Peyer's patch (tissue), 4 donors: ENCODE data around the gene SALL4. TPM values are rescaled to one million over a fixed set of nuclear protein-coding genes. Genes with fewer than 3 reads are reported as not detected.

Experiments used
- DNase-seq, 3 donors: peaks; one replicate each; pipeline ENCODE4 v3.0.0-alpha.2; 2017 to 2019
- H3K27ac ChIP-seq, 4 donors: fragments of 200-600 bp; sonication (generic); one replicate each; pipeline ENCODE4 v1.5.1; 2016 to 2019
- H3K27me3 ChIP-seq, 2 donors: fragments of 200-600 bp; sonication (generic); one replicate each; pipeline ENCODE4 v1.5.1; 2019
- H3K36me3 ChIP-seq, 3 donors: fragments of 200-600 bp; sonication (generic); one replicate each; pipeline ENCODE4 v1.5.1; 2016 to 2019
- H3K4me1 ChIP-seq, 4 donors: fragments of 200-600 bp; sonication (generic); one replicate each; pipeline ENCODE4 v1.5.1; 2016 to 2019
- H3K4me3 ChIP-seq, 4 donors: fragments of 200-600 bp; sonication (generic); 1 replicate in 3 of 4; 2 replicates in 1 of 4; pipeline ENCODE4 v1.5.1; 2016 to 2019; ENCODE audit warnings: mild to moderate bottlenecking in 1 of 4
- H3K9me3 ChIP-seq, 4 donors: fragments of 200-600 bp; sonication (generic); one replicate each; pipeline ENCODE4 v1.5.1; 2016 to 2019; ENCODE audit warnings: mild to moderate bottlenecking in 1 of 4
- POLR2A ChIP-seq, 2 donors: fragments of 450-650 bp; IDR thresholded peaks; one replicate each; pipeline ENCODE4 v1.5.1; 2017; ENCODE audit warnings: antibody characterized with exemption in 2 of 2, mild to moderate bottlenecking in 2 of 2, moderate library complexity in 2 of 2
- total RNA-seq, 4 donors: library from RNA; depleted of rRNA; stranded (reverse); fragments of >200 nt; gene quantifications; one replicate each; pipeline ENCODE4 v1.1.0, GENCODE V29; 2016
- TF ChIP-seq, protein P1 (sequence below), 6 experiments: fragments of 450-650 bp in 4 of 6; fragments of 200-600 bp in 2 of 6; sonication (generic) in 1 of 6; IDR thresholded peaks; one replicate each; pipeline ENCODE4 v1.5.1; 2017 to 2019; ENCODE audit warnings: antibody characterized with exemption in 6 of 6, mild to moderate bottlenecking in 3 of 6, moderate library complexity in 1 of 6

Gene SALL4
- total RNA-seq, 4 donors from 2014 or later = 1.7 to 13.2 TPM; not detected in 2

DNA sequence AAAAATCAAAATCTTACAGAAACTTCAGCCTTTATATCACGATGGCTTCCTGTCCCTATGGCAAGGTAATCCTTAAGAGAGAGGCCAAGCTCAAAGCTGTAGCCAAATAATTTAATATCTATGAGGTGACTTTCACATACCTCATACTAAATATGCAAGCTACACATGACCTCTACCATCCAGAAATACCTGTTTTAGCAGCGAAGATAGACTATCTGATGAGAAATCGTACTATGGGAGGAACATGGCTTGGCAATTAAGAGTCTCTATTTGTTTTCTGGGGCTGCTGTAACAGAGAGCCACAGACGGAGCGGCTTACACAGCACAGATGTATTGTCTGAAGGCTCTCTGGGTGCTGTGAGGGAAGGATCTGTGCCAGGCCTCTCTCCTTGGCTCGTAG is 31.0 kb upstream of the SALL4 start:
- Histone ChIP-seq H3K27ac (no peak overlapping the region), H3K27me3 (no peaks in the 10 kb centered on the region), H3K9me3 (no peaks in the 10 kb centered on the region), H3K4me1 (no peaks in the 10 kb centered on the region), H3K4me3 (no peak overlapping the region), H3K36me3 (no peaks in the 10 kb centered on the region)
- no peak for DNase-seq
- TF ChIP-seq, protein P1, sequence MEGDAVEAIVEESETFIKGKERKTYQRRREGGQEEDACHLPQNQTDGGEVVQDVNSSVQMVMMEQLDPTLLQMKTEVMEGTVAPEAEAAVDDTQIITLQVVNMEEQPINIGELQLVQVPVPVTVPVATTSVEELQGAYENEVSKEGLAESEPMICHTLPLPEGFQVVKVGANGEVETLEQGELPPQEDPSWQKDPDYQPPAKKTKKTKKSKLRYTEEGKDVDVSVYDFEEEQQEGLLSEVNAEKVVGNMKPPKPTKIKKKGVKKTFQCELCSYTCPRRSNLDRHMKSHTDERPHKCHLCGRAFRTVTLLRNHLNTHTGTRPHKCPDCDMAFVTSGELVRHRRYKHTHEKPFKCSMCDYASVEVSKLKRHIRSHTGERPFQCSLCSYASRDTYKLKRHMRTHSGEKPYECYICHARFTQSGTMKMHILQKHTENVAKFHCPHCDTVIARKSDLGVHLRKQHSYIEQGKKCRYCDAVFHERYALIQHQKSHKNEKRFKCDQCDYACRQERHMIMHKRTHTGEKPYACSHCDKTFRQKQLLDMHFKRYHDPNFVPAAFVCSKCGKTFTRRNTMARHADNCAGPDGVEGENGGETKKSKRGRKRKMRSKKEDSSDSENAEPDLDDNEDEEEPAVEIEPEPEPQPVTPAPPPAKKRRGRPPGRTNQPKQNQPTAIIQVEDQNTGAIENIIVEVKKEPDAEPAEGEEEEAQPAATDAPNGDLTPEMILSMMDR (IDR thresholded peaks at IDR 0.05) = no peak
- no peak for TF ChIP-seq POLR2A (IDR thresholded peaks at IDR 0.05)

DNA sequence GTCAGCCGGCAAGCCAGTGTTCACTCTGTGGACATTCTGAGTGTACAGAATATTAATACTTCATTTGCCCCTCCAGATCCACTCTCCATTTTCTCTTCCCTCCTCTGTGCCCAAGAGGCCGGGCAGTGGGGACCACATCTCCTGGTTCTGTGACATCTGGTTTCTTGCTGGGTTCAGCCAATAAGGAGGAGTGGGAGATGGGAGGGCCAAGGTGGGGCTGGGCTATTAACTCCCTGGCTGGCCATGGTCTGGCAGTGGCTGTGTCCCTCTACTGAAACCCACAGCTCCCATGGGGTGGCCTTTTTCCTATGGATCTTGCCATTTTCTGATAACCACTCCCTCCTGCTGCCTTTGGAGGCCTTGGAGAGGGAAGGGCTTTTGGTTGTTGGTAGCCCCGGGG is 30.0 kb upstream of the SALL4 start:
- no peaks in the 10 kb centered on the region for H3K27me3 ChIP-seq
- no peaks in the 10 kb centered on the region for H3K4me1 ChIP-seq
- no peak for DNase-seq
- TF ChIP-seq, protein P1 (IDR thresholded peaks at IDR 0.05) = no peak
- TF ChIP-seq POLR2A (IDR thresholded peaks at IDR 0.05) = no peak
- no peak overlapping the region for H3K4me3 ChIP-seq
- no peak overlapping the region for H3K27ac ChIP-seq
- no peaks in the 10 kb centered on the region for H3K9me3 ChIP-seq
- no peaks in the 10 kb centered on the region for H3K36me3 ChIP-seq

DNA sequence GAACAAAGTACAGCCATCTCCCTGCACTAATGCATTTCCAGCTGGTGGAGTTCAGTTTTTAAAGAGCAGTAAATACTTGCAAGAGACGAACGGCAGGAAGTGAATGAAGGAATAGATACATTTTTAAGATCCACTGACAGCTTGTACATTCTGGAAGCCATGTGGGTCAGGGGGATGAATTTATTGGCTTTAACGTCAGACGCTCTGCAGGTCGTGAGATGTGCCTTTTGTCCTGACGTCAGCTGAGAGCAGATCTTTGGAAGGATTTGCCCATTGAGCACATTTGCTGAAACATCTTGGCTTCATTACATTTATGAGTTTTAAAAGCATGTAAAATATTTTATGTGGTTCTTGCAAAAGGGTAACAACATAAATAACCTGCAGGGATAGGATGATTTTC is 29.5 kb upstream of the SALL4 start:
- Histone ChIP-seq H3K4me3 (no peak overlapping the region), H3K4me1 (no peaks in the 10 kb centered on the region), H3K36me3 (no peaks in the 10 kb centered on the region), H3K27me3 (no peaks in the 10 kb centered on the region), H3K27ac (no peak overlapping the region), H3K9me3 (no peaks in the 10 kb centered on the region)
- TF ChIP-seq, protein P1 (IDR thresholded peaks at IDR 0.05) = no peak
- no peak for TF ChIP-seq POLR2A (IDR thresholded peaks at IDR 0.05)
- no peak for DNase-seq

DNA sequence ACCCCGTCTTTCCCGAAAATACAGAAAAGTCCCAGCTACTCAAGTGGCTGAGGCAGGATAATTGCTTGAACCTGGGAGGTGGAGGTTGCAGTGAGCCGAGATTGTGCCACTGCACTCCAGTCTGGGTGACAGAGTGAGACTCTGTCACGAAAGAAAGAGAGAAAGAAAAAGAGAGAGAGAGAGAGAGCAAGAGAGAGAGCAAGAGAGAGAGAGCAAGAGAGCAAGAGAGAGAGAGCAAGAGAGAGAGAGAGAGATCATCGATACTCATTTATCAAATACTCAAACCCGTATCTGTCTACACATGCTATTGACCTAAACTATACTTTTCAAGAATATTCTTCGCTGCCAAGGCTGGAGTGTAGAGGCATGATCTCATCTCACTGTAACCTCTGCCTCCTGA is 28.2 kb upstream of the SALL4 start:
- TF ChIP-seq, protein P1 (IDR thresholded peaks at IDR 0.05) = no peak
- TF ChIP-seq POLR2A (IDR thresholded peaks at IDR 0.05) = no peak
- DNase-seq = no peak
- H3K4me3 ChIP-seq = no peak overlapping the region
- no peaks in the 10 kb centered on the region for H3K36me3 ChIP-seq
- H3K4me1 ChIP-seq = no peaks in the 10 kb centered on the region
- no peaks in the 10 kb centered on the region for H3K9me3 ChIP-seq
- no peak overlapping the region for H3K27ac ChIP-seq
- no peaks in the 10 kb centered on the region for H3K27me3 ChIP-seq

DNA sequence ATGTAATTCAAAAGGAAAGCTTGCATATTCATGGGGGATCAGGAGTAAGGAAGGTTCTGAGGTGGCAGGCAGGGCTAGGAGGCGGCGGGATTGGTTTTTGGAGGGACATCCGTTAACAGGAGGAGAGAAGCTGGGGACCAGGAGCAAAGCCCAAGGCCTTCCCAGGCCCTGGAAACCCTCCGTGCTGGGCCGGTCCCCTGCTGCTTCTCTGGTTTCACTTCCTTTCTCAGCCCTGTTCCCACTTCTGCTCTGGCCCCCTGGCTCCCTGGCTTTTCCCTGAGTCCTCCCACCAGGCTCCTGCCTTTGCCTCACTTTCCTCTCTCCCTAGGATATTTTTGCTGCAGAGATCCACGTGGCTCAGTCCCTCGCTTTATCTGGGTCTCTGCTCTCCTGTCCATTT is 26.4 kb upstream of the SALL4 start:
- no peaks in the 10 kb centered on the region for H3K27me3 ChIP-seq
- H3K4me3 ChIP-seq = no peak overlapping the region
- TF ChIP-seq, protein P1 (IDR thresholded peaks at IDR 0.05) = no peak
- no peak for TF ChIP-seq POLR2A (IDR thresholded peaks at IDR 0.05)
- no peaks in the 10 kb centered on the region for H3K4me1 ChIP-seq
- no peak for DNase-seq
- no peak overlapping the region for H3K27ac ChIP-seq
- no peaks in the 10 kb centered on the region for H3K9me3 ChIP-seq
- no peaks in the 10 kb centered on the region for H3K36me3 ChIP-seq

DNA sequence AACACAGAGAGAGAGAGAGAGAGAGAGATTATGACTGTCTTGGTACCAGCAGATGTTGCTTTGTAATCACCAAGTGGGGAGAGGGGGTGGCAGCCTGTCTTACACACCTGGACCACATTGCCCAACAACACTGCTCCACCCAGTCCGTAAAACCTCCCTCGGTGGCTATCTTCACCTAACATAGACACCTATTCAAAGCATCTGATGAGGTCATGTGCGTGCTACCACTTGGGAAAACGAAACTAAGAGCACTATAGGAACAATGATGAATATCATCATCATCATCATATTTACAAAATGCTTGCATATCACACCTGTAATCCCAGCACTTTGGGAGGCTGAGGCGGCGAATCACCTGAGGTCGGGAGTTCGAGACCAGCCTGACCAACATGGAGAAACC is 24.1 kb upstream of the SALL4 start:
- H3K36me3 ChIP-seq = no peaks in the 10 kb centered on the region
- no peak for DNase-seq
- H3K27me3 ChIP-seq = no peaks in the 10 kb centered on the region
- no peak overlapping the region for H3K4me3 ChIP-seq
- no peaks in the 10 kb centered on the region for H3K4me1 ChIP-seq
- H3K9me3 ChIP-seq = no peaks in the 10 kb centered on the region
- no peak for TF ChIP-seq POLR2A (IDR thresholded peaks at IDR 0.05)
- TF ChIP-seq, protein P1 (IDR thresholded peaks at IDR 0.05) = no peak
- no peak overlapping the region for H3K27ac ChIP-seq
